DND-41 (cell line): ENCODE measurements around the gene ERG28.

Experiments used
- ATAC-seq: fragments of 200-7000 bp; cut with Tn5 transposase; 3 replicates; pipeline ENCODE4 v1.9.1; 2021; ENCODE audit warnings: low read depth; ENCODE audit not compliant: insufficient read depth
- DNase-seq: peaks from one replicate; pipeline ENCODE4 v3.0.0-alpha.2; 2020
- H2AFZ ChIP-seq: 2 replicates; pipeline ENCODE4 v1.6.0; 2012; ENCODE audit warnings: low read depth, low read length
- H3K27ac ChIP-seq: 2 replicates; pipeline ENCODE4 v1.5.1; 2012; ENCODE audit warnings: low read length, inconsistent platforms
- H3K27me3 ChIP-seq: fragments of 200-600 bp; sonication (generic); 2 replicates; pipeline ENCODE4 v1.6.0; 2012; ENCODE audit warnings: low read length, mild to moderate bottlenecking, inconsistent platforms; ENCODE audit not compliant: insufficient read depth, poor library complexity
- H3K36me3 ChIP-seq: 2 replicates; pipeline ENCODE4 v1.5.1; 2012; ENCODE audit warnings: low read length, inconsistent platforms; ENCODE audit not compliant: insufficient read depth
- H3K4me1 ChIP-seq: 2 replicates; pipeline ENCODE4 v1.5.1; 2012; ENCODE audit warnings: mild to moderate bottlenecking, low read length; ENCODE audit not compliant: insufficient read depth
- H3K4me2 ChIP-seq: 2 replicates; pipeline ENCODE4 v1.6.0; 2012; ENCODE audit warnings: mild to moderate bottlenecking, moderate library complexity, low read length, inconsistent platforms; ENCODE audit not compliant: insufficient read depth
- H3K4me3 ChIP-seq, 2 experiments: fragments of 200-600 bp in 1 of 2; shearing (Covaris generic) in 1 of 2; 2 replicates each; pipeline ENCODE4 v1.5.1; 2012 to 2016; ENCODE audit warnings: inconsistent platforms in 2 of 2, low read length in 2 of 2, mild to moderate bottlenecking in 2 of 2, low read depth in 1 of 2, moderate library complexity in 1 of 2
- H3K79me2 ChIP-seq: 2 replicates; pipeline ENCODE4 v1.6.0; 2012; ENCODE audit warnings: low read length, inconsistent platforms; ENCODE audit not compliant: insufficient read depth
- H3K9ac ChIP-seq: 2 replicates; pipeline ENCODE4 v1.6.0; 2012; ENCODE audit warnings: low read depth, mild to moderate bottlenecking, inconsistent platforms, low read length, moderate library complexity
- H3K9me3 ChIP-seq: 2 replicates; pipeline ENCODE4 v1.5.1; 2012; ENCODE audit warnings: low read length, moderate library complexity, mild to moderate bottlenecking, inconsistent platforms; ENCODE audit not compliant: insufficient read depth, severe bottlenecking
- H4K20me1 ChIP-seq: 2 replicates; pipeline ENCODE4 v1.6.0; 2012; ENCODE audit warnings: low read length; ENCODE audit not compliant: insufficient read depth
- CTCF ChIP-seq: IDR thresholded peaks from 2 replicates; pipeline ENCODE4 v1.5.1; 2012; ENCODE audit warnings: borderline replicate concordance, low read length, moderate library complexity, mild to moderate bottlenecking; ENCODE audit not compliant: poor library complexity, severe bottlenecking; ENCODE audit errors: extremely low read depth
- EZH2 ChIP-seq: IDR thresholded peaks from 3 replicates; pipeline ENCODE4 v1.6.1; 2012; ENCODE audit warnings: borderline replicate concordance, low read depth, mild to moderate bottlenecking, moderate library complexity, low read length, inconsistent platforms; ENCODE audit not compliant: severe bottlenecking

ERG28 gene

GRCh38 chr14:75690010-75690409, 29.3 kb upstream of the ERG28 start:
- no peaks in the 10 kb centered on the region for H3K79me2 ChIP-seq
- no peaks in the 10 kb centered on the region for H3K9me3 ChIP-seq
- TF ChIP-seq EZH2 (no peak), CTCF (no peak)
- no peaks in the 10 kb centered on the region for H4K20me1 ChIP-seq
- no peaks in the 10 kb centered on the region for H3K27me3 ChIP-seq
- no peak overlapping the region for H3K4me2 ChIP-seq
- H3K27ac ChIP-seq: no peak overlapping the region
- ATAC-seq (no peak), DNase-seq (no peak)
- H2AFZ ChIP-seq: no peak overlapping the region
- no peak overlapping the region for H3K9ac ChIP-seq
- H3K36me3 ChIP-seq: peaks cover 54% of the 10 kb centered on the region
- no peaks in the 10 kb centered on the region for H3K4me1 ChIP-seq
- no peak overlapping the region for H3K4me3 ChIP-seq

- H3K9me3 ChIP-seq: no peaks in the 10 kb centered on the region
These were observed 28.3 kb upstream of the ERG28 start for GRCh38 chr14:75689012-75689411.

GRCh38 chr14:75685910-75686309, 25.2 kb upstream of the ERG28 start:
- DNase-seq (no peak), ATAC-seq (no peak)
- Histone ChIP-seq H3K4me1 (no peaks in the 10 kb centered on the region), H2AFZ (no peak overlapping the region), H3K4me3 (no peak overlapping the region), H3K9ac (no peak overlapping the region), H4K20me1 (no peaks in the 10 kb centered on the region), H3K9me3 (no peaks in the 10 kb centered on the region), H3K27ac (no peak overlapping the region), H3K4me2 (no peak overlapping the region), H3K27me3 (no peaks in the 10 kb centered on the region), H3K36me3 (peaks cover 51% of the 10 kb centered on the region), H3K79me2 (no peaks in the 10 kb centered on the region)
- TF ChIP-seq CTCF (no peak), EZH2 (no peak)

More at GRCh38 chr14:75689012-75689411, 28.3 kb upstream of the ERG28 start:
- TF ChIP-seq EZH2 (no peak), CTCF (no peak)
- Histone ChIP-seq H3K79me2 (no peaks in the 10 kb centered on the region), H3K27ac (no peak overlapping the region), H4K20me1 (no peaks in the 10 kb centered on the region), H3K4me2 (no peak overlapping the region), H3K36me3 (peaks cover 54% of the 10 kb centered on the region), H3K4me1 (no peaks in the 10 kb centered on the region), H3K27me3 (no peaks in the 10 kb centered on the region), H3K4me3 (no peak overlapping the region), H3K9ac (no peak overlapping the region), H2AFZ (no peak overlapping the region)
- DNase-seq (no peak), ATAC-seq (no peak)

- H3K79me2 ChIP-seq: peaks cover 5% of the 10 kb centered on the region
- H3K4me3 ChIP-seq: no peak overlapping the region
- H3K27ac ChIP-seq: no peak overlapping the region
- ATAC-seq (peak; percentile 78), DNase-seq (no peak)
- H3K4me2 ChIP-seq: no peak overlapping the region
- no peak overlapping the region for H2AFZ ChIP-seq
- TF ChIP-seq CTCF (peak; percentile 50), EZH2 (no peak)
- no peaks in the 10 kb centered on the region for H3K27me3 ChIP-seq
- peaks cover 63% of the 10 kb centered on the region for H3K36me3 ChIP-seq
- H3K4me1 ChIP-seq: no peaks in the 10 kb centered on the region; the same call in 1 of the 2 replicates
- H3K9me3 ChIP-seq: no peaks in the 10 kb centered on the region
- no peak overlapping the region for H3K9ac ChIP-seq
- H4K20me1 ChIP-seq: no peaks in the 10 kb centered on the region
These were observed 14.7 kb upstream of the ERG28 start for GRCh38 chr14:75675265-75675960.
